ENCODE measurements around the gene HSPA12B.

The HSPA12B gene

GRCh38 chr20:3732327-3733118, at the start of gene HSPA12B:
Gene HSPA12B, plus strand, starts transcription at chr20:3732685. Its CDS starts 5,990 bp downstream, at chr20:3738675.
- DNase-seq (ENCODE audit: low read depth in 2 of 2, low spot score in 1 of 2) = no peak

GRCh38 chr20:3685341-3685740, 47.1 kb upstream of the HSPA12B start:
- no peak for DNase-seq (ENCODE audit: low read depth in 2 of 2, low spot score in 1 of 2)

- no peak for DNase-seq (ENCODE audit: low read depth in 2 of 2, low spot score in 1 of 2)
Observed at GRCh38 chr20:3686421-3686820, 46.1 kb upstream of the HSPA12B start.

GRCh38 chr20:3686867-3687321, 45.6 kb upstream of the HSPA12B start:
- no peak for DNase-seq (ENCODE audit: low read depth in 2 of 2, low spot score in 1 of 2)

- no peak for DNase-seq (ENCODE audit: low read depth in 2 of 2, low spot score in 1 of 2)
Observed at GRCh38 chr20:3687655-3688054, 44.8 kb upstream of the HSPA12B start.

- DNase-seq (ENCODE audit: low read depth in 2 of 2, low spot score in 1 of 2) = no peak
Observed at GRCh38 chr20:3689978-3690377, 42.5 kb upstream of the HSPA12B start.

- no peak for DNase-seq (ENCODE audit: low read depth in 2 of 2, low spot score in 1 of 2)
Observed at GRCh38 chr20:3690413-3690812, 42.1 kb upstream of the HSPA12B start.

GRCh38 chr20:3691306-3691705, 41.2 kb upstream of the HSPA12B start:
- no peak for DNase-seq (ENCODE audit: low read depth in 2 of 2, low spot score in 1 of 2)

GRCh38 chr20:3691897-3692296, 40.6 kb upstream of the HSPA12B start:
- no peak for DNase-seq (ENCODE audit: low read depth in 2 of 2, low spot score in 1 of 2)

- DNase-seq (ENCODE audit: low read depth in 2 of 2, low spot score in 1 of 2) = no peak
Observed at GRCh38 chr20:3692706-3693294, 39.7 kb upstream of the HSPA12B start.

- no peak for DNase-seq (ENCODE audit: low read depth in 2 of 2, low spot score in 1 of 2)
Observed at GRCh38 chr20:3693376-3693775, 39.1 kb upstream of the HSPA12B start.

- DNase-seq (ENCODE audit: low read depth in 2 of 2, low spot score in 1 of 2) = no peak
Observed at GRCh38 chr20:3694864-3695263, 37.6 kb upstream of the HSPA12B start.

- DNase-seq (ENCODE audit: low read depth in 2 of 2, low spot score in 1 of 2) = no peak
Observed at GRCh38 chr20:3696200-3696599, 36.3 kb upstream of the HSPA12B start.

- DNase-seq (ENCODE audit: low read depth in 2 of 2, low spot score in 1 of 2) = no peak
Observed at GRCh38 chr20:3696745-3697587, 35.5 kb upstream of the HSPA12B start.

- no peak for DNase-seq (ENCODE audit: low read depth in 2 of 2, low spot score in 1 of 2)
Observed at GRCh38 chr20:3697588-3698305, 34.7 kb upstream of the HSPA12B start.

- DNase-seq (ENCODE audit: low read depth in 2 of 2, low spot score in 1 of 2) = no peak
Observed at GRCh38 chr20:3698591-3699001, 33.9 kb upstream of the HSPA12B start.

GRCh38 chr20:3699037-3699436, 33.4 kb upstream of the HSPA12B start:
- no peak for DNase-seq (ENCODE audit: low read depth in 2 of 2, low spot score in 1 of 2)

GRCh38 chr20:3701061-3701998, 31.2 kb upstream of the HSPA12B start:
- no peak for DNase-seq (ENCODE audit: low read depth in 2 of 2, low spot score in 1 of 2)

- DNase-seq (ENCODE audit: low read depth in 2 of 2, low spot score in 1 of 2) = no peak
Observed at GRCh38 chr20:3702611-3703391, 29.7 kb upstream of the HSPA12B start.
